GM19463 (cell line): ENCODE measurements around the gene SH3BP5L.

ENCODE experiments used
- ATAC-seq: cut with Tn5 transposase; IDR thresholded peaks from one replicate; pipeline ENCODE4 v1.9.1; 2021; ENCODE audit warnings: mild to moderate bottlenecking, moderate library complexity; ENCODE audit not compliant: unreplicated experiment

The SH3BP5L gene

DNA sequence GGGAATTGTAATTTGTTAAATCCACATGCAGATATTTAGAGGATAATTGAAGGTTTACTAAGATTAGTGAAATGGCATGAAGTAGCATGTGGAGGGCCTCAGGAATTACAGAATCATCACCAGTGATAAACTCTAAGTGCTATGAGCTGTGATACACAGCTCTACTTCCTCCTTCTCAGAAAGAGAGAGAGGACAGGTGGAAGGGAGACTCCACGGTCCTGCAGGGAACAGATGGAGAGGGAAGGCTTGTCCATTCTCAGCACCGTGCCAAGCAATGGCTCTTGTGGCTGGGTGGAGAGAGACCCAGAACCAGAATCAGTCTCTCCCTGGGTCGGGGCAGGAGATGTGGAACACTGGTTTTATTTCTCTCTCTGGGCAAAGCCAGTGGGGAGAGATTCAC, 42.3 kb downstream of the SH3BP5L start:
- no peak for ATAC-seq

DNA sequence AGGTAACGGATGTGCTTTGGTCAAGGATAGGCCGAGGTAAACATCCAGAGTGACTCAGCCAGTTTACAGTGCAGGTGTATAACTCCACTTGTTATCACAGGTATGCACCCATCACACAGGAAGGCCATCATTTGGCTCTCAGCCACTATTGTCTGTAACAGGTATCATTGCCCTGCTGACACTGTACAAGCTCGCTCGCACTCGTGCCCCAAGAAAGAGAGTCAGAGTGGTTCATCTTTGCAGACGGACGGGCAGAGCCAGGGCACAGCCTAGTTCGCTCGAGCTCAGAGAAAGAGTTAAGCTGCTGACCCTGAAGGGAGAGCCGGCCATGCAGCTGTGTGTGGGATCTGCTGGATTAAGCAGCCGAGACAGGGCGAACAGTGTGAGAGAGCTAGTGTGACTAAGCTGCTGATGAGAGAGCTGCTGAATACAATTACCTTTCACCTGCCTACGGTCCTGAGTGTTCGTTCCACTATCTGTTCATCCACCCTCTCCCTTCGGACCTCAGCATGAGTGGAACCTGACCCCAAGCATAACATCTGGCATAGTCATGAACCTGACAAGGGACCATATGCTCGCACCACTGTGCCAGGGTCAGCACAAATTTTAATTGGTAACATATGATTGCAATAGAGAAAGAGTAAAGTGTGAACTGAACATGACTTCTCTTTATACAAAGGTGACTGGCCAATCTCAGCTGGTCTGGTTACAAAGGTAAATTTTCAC, 43.1 kb downstream of the SH3BP5L start:
- no peak for ATAC-seq

DNA sequence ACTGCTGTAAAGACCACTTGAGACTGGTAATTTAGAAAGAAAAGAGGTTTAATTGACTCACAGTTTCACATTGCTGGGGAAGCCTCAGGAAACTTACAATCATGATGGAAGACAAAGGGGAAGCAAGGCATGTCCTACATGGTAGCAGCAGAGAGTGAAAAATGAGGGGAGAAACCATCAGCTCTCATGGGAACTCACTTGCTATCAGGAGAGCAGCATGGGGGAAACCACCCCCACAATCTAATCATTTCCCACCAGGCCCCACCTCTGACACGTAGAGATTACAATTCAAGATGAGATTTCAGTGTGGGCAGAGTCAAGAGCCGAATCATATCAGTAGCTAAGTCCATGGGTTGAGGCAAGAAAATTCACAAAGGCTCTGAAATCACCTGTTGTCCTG, 46.4 kb downstream of the SH3BP5L start:
- ATAC-seq, result no peak

DNA sequence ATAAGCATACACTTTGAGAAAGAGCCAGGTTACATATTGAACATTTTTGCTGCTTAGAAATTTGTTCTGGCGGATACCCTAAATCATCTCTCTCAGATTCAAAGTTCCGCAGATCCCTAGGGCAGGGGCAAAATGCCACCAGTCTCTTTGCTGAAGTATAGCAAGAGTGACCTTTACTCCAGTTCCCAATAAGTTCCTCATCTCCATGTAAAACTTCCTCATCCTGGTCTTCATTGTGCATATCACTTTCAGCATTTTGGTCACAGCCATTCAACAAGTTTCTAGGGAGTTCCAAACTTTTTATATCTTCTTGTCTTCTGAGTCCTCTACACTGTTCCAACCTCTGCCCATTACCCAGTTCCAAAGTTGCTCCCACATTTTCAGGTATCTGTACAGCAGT, 46.8 kb downstream of the SH3BP5L start:
- no peak for ATAC-seq

DNA sequence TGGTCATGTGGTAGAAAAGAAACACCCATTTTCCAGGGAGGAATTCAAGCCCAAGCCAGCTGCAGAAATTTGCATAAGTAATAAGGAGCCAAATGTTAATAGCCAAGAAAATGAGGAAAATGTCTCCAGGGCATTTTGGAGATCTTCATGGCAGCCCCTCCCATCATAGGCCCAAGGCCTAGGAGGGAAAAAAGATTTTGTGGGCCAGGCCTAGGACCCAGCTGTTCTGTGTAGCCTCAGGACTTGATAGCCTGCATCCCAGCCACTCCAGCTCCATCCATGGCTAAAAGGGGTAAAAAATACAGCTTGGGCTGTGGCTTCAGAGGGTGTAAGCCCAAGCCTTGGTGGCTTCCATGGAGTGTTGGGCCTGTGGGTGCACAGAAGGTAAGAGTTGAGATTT, 48.7 kb downstream of the SH3BP5L start:
- ATAC-seq, result no peak

DNA sequence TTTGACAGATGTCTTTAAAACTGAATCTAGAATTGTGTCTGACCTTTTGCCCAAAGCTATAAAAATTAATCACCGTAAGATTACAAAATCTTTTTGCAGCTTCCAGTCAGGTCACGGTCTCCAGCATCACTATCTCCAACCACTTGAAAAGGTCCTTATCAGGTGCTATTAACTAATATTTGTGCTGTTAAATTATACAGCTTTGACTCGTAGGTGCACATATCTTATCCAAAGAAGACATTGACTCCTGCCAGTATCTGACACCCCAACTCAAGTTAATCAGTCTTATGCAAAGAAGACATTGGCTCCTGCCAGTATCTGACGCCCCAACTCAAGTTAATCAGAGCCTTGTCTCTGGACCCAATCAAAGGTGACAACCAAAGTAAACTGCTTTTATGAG, 50.3 kb downstream of the SH3BP5L start:
- ATAC-seq, result no peak
